ENCODE measurements around the gene AP1G1. TPM values are rescaled to one million over a fixed set of nuclear protein-coding genes. Genes with fewer than 3 reads are reported as not detected.
"Not testable (repeated sequence)": the region's sequence is repeated elsewhere in the genome, so short reads cannot be mapped to it uniquely, and the experiment has no call there.

AP1G1 gene
- total and polyA plus RNA-seq, 10 of the 15 experiments (the other 5 are each of a cell fraction or from before 2014, with no cell fraction given): 5.9 to 83.7 (median 47.8) TPM

GRCh38 chr16:71810155-71810530, 1.5 kb upstream of the AP1G1 start:
- H3K27me3 ChIP-seq (replicated peaks in 1 of 2; ENCODE audit: control insufficient read depth in 2 of 2, insufficient read depth in 2 of 2, low read length in 1 of 2); intact Hi-C loops (cut with micrococcal nuclease; ENCODE audit: unreplicated experiment); H4K20me1 ChIP-seq (ENCODE audit: control insufficient read depth, insufficient read depth); H3K4me1 ChIP-seq (ENCODE audit: control insufficient read depth, insufficient read depth, low read length); BruUV-seq (replicated peaks); FAIRE-seq; H3K9me3 ChIP-seq (replicated peaks; ENCODE audit: control insufficient read depth, insufficient read depth, low read length); H3K36me3 ChIP-seq (ENCODE audit: control insufficient read depth in 2 of 2, insufficient read depth in 2 of 2, low read length in 1 of 2); ATAC-seq; H2AFZ ChIP-seq (ENCODE audit: control insufficient read depth, low read depth, low read length); in situ Hi-C loops (cut with MboI); DNase-seq (ENCODE audit: low read depth, low spot score): not testable (repeated sequence)
- Histone ChIP-seq H3K9ac (ENCODE audit: control insufficient read depth, insufficient read depth, low read length) (peak overlapping the region; percentile 98), H3K4me2 (ENCODE audit: control insufficient read depth, insufficient read depth) (peak overlapping the region; percentile 78), H3K27ac (ENCODE audit: control insufficient read depth, insufficient read depth) (peak overlapping the region; percentile 100), H3K4me3 (peak overlapping the region; percentile 92), H3K79me2 (ENCODE audit: control insufficient read depth, insufficient read depth, low read length) (peaks cover 43% of the 10 kb centered on the region)
- RAD21 ChIA-PET (ENCODE audit: unreplicated experiment): interaction anchor here (3.5 to 4.3 kb wide), 2 partner anchors 35 to 73 kb away, joined by 22 to 43 read pairs; partner anchors contain the start of genes ATXN1L and ZNF821
- 86% methylated on average over 11 of the region's 11 CpGs for WGBS (ENCODE audit: insufficient coverage, insufficient replicate concordance, low lambda C conversion rate, missing lambda C conversion rate)
- POLR2A ChIA-PET: interaction anchor here (0.7 to 4.9 kb wide), 2 partner anchors 38 to 73 kb away, joined by 4 to 30 read pairs; partner anchors contain the start of gene ZNF821
- SMC1A ChIA-PET (ENCODE audit: uncharacterized antibody, unreplicated experiment): interaction anchor here (3.7 kb wide), 1 partner anchor 37 kb away, joined by 10 read pairs; no protein-coding TSS in a partner anchor
- CTCF ChIA-PET: interaction anchor here (6.4 kb wide), 1 partner anchor 72 kb away, joined by 33 read pairs; no protein-coding TSS in a partner anchor

GRCh38 chr16:71807905-71808592, 585 bp downstream of the AP1G1 start:
- H3K9ac ChIP-seq (ENCODE audit: control insufficient read depth, insufficient read depth, low read length): peak overlapping the region; percentile 99
- H3K4me3 ChIP-seq: peak overlapping the region; percentile 93
- ChIA-PET CTCF (interaction anchor here (0.9 to 6.4 kb wide), 4 partner anchors 13 to 86 kb away, joined by 3 to 33 read pairs (median 4); partner anchors contain the start of gene ATXN1L), POLR2A (interaction anchor here (0.6 to 4.9 kb wide), 14 partner anchors 9 to 122 kb away, joined by 3 to 30 read pairs (median 6); partner anchors contain the start of gene ZNF821), RAD21 (ENCODE audit: unreplicated experiment) (interaction anchor here (0.8 to 4.3 kb wide), 9 partner anchors 8 to 96 kb away, joined by 3 to 43 read pairs (median 4); partner anchors contain the start of genes ATXN1L and ZNF821), SMC1A (ENCODE audit: uncharacterized antibody, unreplicated experiment) (interaction anchor here (1.0 to 4.0 kb wide), 14 partner anchors 9 to 153 kb away, joined by 3 to 26 read pairs (median 4); partner anchors contain the start of gene ZNF821)
- DNase-seq (ENCODE audit: low read depth, low spot score) (no peak), ATAC-seq (peak; percentile 65), FAIRE-seq (no peak)
- BruUV-seq (replicated peaks): TSS peak; percentile 75
- H3K79me2 ChIP-seq (ENCODE audit: control insufficient read depth, insufficient read depth, low read length): peaks cover 59% of the 10 kb centered on the region
- no peaks in the 10 kb centered on the region for H3K27me3 ChIP-seq (replicated peaks in 1 of 2; ENCODE audit: control insufficient read depth in 2 of 2, insufficient read depth in 2 of 2, low read length in 1 of 2)
- H2AFZ ChIP-seq (ENCODE audit: control insufficient read depth, low read depth, low read length): peak overlapping the region; percentile 10; the same call in 1 of the 2 replicates
- peak overlapping the region; percentile 84 for H3K4me2 ChIP-seq (ENCODE audit: control insufficient read depth, insufficient read depth)
- TF ChIP-seq EGR1 (IDR thresholded peaks at IDR 0.05; ENCODE audit: borderline replicate concordance in 1 of 2, low read depth in 2 of 2, low read length in 2 of 2) (peak in 1 of 2 experiments; percentile 78; a peak in 2 of 3 replicates), WRNIP1 (IDR thresholded peaks at IDR 0.05; ENCODE audit: borderline replicate concordance, low read depth, low read length) (peak; percentile 70; the same call in 1 of the 2 replicates), CREB1 (IDR thresholded peaks at IDR 0.05; ENCODE audit: low read depth) (no peak), PML (IDR thresholded peaks at IDR 0.05; ENCODE audit: low read length) (no peak), IRF5 (IDR thresholded peaks at IDR 0.05; ENCODE audit: borderline replicate concordance) (no peak), SMAD5 (IDR thresholded peaks at IDR 0.05; ENCODE audit: low read depth) (no peak), SPI1 (IDR thresholded peaks at IDR 0.05; ENCODE audit: borderline replicate concordance, insufficient read depth, low read depth, low read length) (no peak), HDGF (IDR thresholded peaks at IDR 0.05) (no peak), ZBTB11 (CRISPR knock-in tag; IDR thresholded peaks at IDR 0.05) (no peak)
- H4K20me1 ChIP-seq (ENCODE audit: control insufficient read depth, insufficient read depth): no peaks in the 10 kb centered on the region; the same call in 1 of the 2 replicates
- in situ Hi-C loops (cut with MboI): loop anchor here (5.0 kb wide), 1 partner anchor 89 kb away; the partner anchor contains the start of gene IST1
- no peaks in the 10 kb centered on the region for H3K9me3 ChIP-seq (replicated peaks; ENCODE audit: control insufficient read depth, insufficient read depth, low read length)
- H3K36me3 ChIP-seq (ENCODE audit: control insufficient read depth in 2 of 2, insufficient read depth in 2 of 2, low read length in 1 of 2): peaks cover 0 to 3% of the 10 kb centered on the region in 2 experiments; a peak in 1 of 4 replicates
- under 1% methylated on average over 44 of the region's 44 CpGs for WGBS (ENCODE audit: insufficient coverage, insufficient replicate concordance, low lambda C conversion rate, missing lambda C conversion rate)
- intact Hi-C loops (cut with micrococcal nuclease; ENCODE audit: unreplicated experiment): loop anchor here (2.0 to 5.0 kb wide), 5 partner anchors 37 to 284 kb away; partner anchors contain the start of genes ATXN1L, DHX38, IST1 and TXNL4B
- peaks cover 8% of the 10 kb centered on the region for H3K4me1 ChIP-seq (ENCODE audit: control insufficient read depth, insufficient read depth, low read length)
- peak overlapping the region; percentile 100 for H3K27ac ChIP-seq (ENCODE audit: control insufficient read depth, insufficient read depth)
